HCT116 (cell line): ENCODE measurements around the gene ATG5.

ENCODE experiments used
- EZH2 ChIP-seq: fragments of 200-600 bp; sonication (generic); IDR thresholded peaks from 2 replicates; pipeline ENCODE4 v1.6.1; 2017; ENCODE audit warnings: antibody characterized with exemption, mixed run types
- TF ChIP-seq, protein P1 (sequence below), 3 experiments: fragments of 200-600 bp in 1 of 3; sonication (generic) in 1 of 3; IDR thresholded peaks in 2 of 3; conservative IDR thresholded peaks in 1 of 3; 2 replicates each; pipeline ENCODE4 v1.5.1; 2012 to 2017; ENCODE audit warnings: low read depth in 2 of 3, low read length in 2 of 3, antibody characterized with exemption in 1 of 3, borderline replicate concordance in 1 of 3, control low read depth in 1 of 3, mild to moderate bottlenecking in 1 of 3, mixed read lengths in 1 of 3, mixed run types in 1 of 3, moderate library complexity in 1 of 3; ENCODE audit not compliant: insufficient read depth in 1 of 3

DNA sequence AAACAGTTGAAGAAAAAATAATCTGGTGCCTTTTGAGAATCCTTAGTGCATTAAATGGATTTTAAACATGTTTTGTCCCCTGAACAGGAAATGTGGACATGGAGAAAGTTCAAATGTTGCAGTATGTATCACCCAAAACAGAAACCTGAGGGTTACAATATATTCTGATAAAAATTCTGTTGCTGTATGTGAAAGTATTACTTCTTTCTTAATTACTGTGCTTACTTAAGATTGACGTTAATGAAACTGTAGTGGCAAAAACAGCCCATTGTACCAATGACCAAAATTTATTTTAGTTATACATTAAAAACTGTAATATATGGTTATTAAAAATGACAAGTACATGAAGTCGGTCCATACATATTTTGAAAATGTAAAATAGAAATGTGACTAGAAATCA, 138.8 kb downstream of the ATG5 start:
- TF ChIP-seq, protein P1, sequence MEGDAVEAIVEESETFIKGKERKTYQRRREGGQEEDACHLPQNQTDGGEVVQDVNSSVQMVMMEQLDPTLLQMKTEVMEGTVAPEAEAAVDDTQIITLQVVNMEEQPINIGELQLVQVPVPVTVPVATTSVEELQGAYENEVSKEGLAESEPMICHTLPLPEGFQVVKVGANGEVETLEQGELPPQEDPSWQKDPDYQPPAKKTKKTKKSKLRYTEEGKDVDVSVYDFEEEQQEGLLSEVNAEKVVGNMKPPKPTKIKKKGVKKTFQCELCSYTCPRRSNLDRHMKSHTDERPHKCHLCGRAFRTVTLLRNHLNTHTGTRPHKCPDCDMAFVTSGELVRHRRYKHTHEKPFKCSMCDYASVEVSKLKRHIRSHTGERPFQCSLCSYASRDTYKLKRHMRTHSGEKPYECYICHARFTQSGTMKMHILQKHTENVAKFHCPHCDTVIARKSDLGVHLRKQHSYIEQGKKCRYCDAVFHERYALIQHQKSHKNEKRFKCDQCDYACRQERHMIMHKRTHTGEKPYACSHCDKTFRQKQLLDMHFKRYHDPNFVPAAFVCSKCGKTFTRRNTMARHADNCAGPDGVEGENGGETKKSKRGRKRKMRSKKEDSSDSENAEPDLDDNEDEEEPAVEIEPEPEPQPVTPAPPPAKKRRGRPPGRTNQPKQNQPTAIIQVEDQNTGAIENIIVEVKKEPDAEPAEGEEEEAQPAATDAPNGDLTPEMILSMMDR (IDR thresholded peaks at IDR 0.05 in 2 of 3, conservative IDR thresholded peaks at IDR 0.05 in 1 of 3; ENCODE audit: borderline replicate concordance in 1 of 3, insufficient read depth in 1 of 3, low read depth in 2 of 3, low read length in 2 of 3): no peak
- TF ChIP-seq EZH2: no peak
